IMR-90 (cell line): ENCODE measurements around the gene CHMP4B.

ENCODE experiments used
- BHLHE40 ChIP-seq: fragments of 150-350 bp; IDR thresholded peaks from 2 replicates; pipeline ENCODE4 v1.6.1; 2016; ENCODE audit warnings: mild to moderate bottlenecking, low read depth, low read length
- CEBPB ChIP-seq: IDR thresholded peaks from 2 replicates; pipeline ENCODE4 v1.6.1; 2012; ENCODE audit warnings: low read depth, low read length, improper control_type of control experiment
- MAZ ChIP-seq: IDR thresholded peaks from 2 replicates; pipeline ENCODE4 v1.6.1; 2012; ENCODE audit warnings: low read depth, mild to moderate bottlenecking, low read length, improper control_type of control experiment, moderate library complexity, borderline replicate concordance
- POLR2A ChIP-seq: IDR thresholded peaks from 2 replicates; pipeline ENCODE4 v1.6.1; 2012; ENCODE audit warnings: mild to moderate bottlenecking, low read depth, low read length
- RFX5 ChIP-seq: IDR thresholded peaks from 2 replicates; pipeline ENCODE4 v1.8.0; 2012; ENCODE audit warnings: low read depth, mild to moderate bottlenecking, low read length, moderate library complexity
- TF ChIP-seq, protein P1 (sequence below): conservative IDR thresholded peaks from 2 replicates; pipeline ENCODE4 v1.5.1; 2012; ENCODE audit warnings: mild to moderate bottlenecking, low read depth, low read length, improper control_type of control experiment

DNA sequence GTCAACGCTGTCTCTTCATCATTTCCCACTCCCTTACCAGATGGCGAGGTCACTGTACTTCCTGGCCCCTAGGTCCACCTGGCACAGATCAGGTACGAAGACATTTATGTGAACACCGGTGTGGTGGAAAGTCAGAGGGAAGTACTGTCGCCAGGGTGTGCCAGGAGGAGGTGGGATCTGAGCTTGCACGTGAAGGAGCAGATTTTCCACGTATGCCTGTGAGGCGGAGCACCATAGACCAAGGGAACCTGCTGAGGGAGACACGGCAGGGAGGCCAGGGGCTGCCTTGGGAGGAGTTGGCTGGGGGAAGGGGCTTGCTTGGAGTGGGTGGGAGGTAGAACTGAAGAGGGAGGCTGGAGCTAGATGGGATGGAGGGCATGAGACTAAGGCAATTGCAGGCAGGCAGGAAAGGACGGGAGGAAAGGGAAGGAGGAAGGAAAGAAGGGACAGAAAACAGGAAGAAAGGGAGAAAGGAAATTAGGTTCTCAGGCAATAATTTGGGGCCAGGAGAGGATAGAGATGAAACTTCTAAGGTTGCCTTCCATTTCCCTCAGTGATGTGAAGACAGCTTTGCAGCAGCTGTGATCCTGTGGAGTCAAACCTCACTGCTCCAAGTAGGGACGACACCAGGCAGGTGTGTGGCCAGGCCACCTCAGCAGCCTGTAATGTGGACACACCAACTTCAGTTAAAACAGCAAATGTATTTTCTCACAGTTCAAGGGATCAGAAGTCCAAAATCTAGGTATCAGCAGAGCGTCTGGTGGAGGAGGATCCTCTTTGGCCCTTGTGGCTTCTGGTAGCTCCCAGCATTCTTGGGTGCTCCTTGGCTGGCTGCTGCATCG, 46.8 kb downstream of the CHMP4B start:
- no peak for TF ChIP-seq BHLHE40
- TF ChIP-seq MAZ = no peak
- TF ChIP-seq, protein P1, sequence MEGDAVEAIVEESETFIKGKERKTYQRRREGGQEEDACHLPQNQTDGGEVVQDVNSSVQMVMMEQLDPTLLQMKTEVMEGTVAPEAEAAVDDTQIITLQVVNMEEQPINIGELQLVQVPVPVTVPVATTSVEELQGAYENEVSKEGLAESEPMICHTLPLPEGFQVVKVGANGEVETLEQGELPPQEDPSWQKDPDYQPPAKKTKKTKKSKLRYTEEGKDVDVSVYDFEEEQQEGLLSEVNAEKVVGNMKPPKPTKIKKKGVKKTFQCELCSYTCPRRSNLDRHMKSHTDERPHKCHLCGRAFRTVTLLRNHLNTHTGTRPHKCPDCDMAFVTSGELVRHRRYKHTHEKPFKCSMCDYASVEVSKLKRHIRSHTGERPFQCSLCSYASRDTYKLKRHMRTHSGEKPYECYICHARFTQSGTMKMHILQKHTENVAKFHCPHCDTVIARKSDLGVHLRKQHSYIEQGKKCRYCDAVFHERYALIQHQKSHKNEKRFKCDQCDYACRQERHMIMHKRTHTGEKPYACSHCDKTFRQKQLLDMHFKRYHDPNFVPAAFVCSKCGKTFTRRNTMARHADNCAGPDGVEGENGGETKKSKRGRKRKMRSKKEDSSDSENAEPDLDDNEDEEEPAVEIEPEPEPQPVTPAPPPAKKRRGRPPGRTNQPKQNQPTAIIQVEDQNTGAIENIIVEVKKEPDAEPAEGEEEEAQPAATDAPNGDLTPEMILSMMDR = no peak
- TF ChIP-seq RFX5 = no peak
- no peak for TF ChIP-seq POLR2A
- no peak for TF ChIP-seq CEBPB
